ENCODE results near the gene MRPS12. TPM values are rescaled to one million over a fixed set of nuclear protein-coding genes. Genes with fewer than 3 reads are reported as not detected.

The MRPS12 gene
- total RNA-seq, 2 experiments from 2014 or later = 36.7 to 47.5 TPM

DNA sequence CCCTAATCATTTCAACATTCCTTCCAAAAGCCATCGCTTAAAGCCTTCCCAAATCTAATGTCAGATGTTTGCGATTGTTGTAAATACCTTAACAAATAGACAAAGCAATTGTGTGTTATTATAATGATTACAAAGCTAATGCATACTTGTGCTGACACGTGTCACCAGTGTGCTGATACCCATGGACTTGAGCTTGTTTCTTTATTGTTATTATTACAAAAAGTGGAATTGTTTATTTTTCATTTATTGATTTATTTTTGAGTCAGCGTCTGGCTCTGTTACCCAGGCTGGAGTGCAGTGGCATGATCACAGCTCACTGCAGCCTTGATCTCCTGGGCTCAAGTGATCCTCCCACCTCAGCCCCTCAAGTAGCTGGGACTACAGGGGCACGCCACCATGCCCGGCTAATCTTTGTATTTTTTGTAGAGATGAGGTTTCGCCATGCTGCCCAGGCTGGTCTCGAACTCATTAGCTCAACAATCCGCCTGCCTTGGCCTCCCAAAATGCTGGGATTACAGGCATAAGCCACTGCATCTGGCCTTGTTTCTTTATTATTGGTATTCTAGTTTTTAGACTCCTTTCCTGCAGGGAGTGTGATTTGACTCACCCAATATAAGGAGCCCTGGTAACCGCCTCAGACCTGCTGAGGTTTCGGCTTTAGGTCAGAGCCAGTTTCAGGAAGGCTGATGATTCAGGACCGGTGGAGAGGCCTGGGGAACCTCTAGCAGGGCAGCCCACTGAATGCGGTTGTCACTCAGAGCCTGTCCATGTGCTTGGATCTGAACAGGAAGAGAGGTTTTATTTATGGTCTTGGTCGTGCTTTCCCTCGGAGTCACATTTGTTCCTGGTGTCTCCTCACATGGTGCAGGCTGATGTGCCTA is 46.9 kb downstream of the MRPS12 start:
- peaks cover 32% of the 10 kb centered on the region for H3K27me3 Mint-ChIP-seq
- no peaks in the 10 kb centered on the region for H3K36me3 Mint-ChIP-seq
- H3K27ac Mint-ChIP-seq = no peak overlapping the region
- peaks cover 6% of the 10 kb centered on the region for H3K4me1 Mint-ChIP-seq
- no peak for DNase-seq
- POLR2A ChIA-PET = no interaction called here
- no peak for ATAC-seq (ENCODE audit: low read depth)
- H3K4me3 Mint-ChIP-seq = no peak overlapping the region
- H3K9me3 Mint-ChIP-seq = peaks cover 5% of the 10 kb centered on the region

DNA sequence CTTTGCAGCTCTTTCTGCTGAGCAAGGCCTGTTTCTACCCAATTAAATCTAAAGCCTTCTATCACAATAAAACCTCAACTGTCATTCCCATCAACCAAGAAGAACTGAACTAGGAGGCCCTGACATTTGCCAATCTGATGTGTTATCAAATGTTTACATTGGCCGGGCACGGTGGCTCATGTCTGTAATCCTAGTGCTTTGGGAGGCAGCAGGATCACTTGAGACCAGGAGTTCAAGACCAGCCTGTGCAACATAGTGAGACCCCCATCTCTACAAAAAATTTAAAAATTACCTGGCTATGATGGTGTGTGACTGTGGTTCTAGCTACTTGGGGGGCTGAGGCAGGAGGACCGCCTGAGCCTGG is 47.6 kb downstream of the MRPS12 start:
- H3K27me3 Mint-ChIP-seq = peaks cover 32% of the 10 kb centered on the region
- H3K9me3 Mint-ChIP-seq = peaks cover 5% of the 10 kb centered on the region
- no peak for DNase-seq
- POLR2A ChIA-PET = no interaction called here
- H3K27ac Mint-ChIP-seq = no peak overlapping the region
- no peak overlapping the region for H3K4me3 Mint-ChIP-seq
- no peaks in the 10 kb centered on the region for H3K36me3 Mint-ChIP-seq
- ATAC-seq (ENCODE audit: low read depth) = no peak
- peaks cover 6% of the 10 kb centered on the region for H3K4me1 Mint-ChIP-seq

DNA sequence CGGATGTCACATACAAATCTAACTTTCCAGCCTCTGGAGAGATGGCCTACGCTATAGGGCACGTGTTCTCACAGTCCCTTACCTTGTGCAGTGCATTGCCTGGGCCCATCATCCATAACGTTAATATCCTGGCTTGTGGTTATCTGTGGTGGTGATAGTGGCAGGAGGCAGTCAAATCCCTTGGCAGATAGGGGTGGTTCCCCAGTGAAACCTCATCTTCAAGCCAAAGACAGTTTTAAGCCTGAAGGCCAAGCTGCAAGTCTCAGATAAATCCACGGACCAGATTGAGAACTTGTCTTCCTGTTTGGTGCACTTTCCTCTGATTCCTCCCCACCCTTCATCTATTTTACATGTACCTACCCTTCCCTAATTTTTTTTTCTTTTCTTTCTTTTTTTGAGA is 49.1 kb downstream of the MRPS12 start:
- no peak for ATAC-seq (ENCODE audit: low read depth)
- H3K4me1 Mint-ChIP-seq = peaks cover 6% of the 10 kb centered on the region
- H3K36me3 Mint-ChIP-seq = no peaks in the 10 kb centered on the region
- H3K4me3 Mint-ChIP-seq = no peak overlapping the region
- DNase-seq = no peak
- H3K27ac Mint-ChIP-seq = no peak overlapping the region
- peaks cover 25% of the 10 kb centered on the region for H3K27me3 Mint-ChIP-seq
- peaks cover 5% of the 10 kb centered on the region for H3K9me3 Mint-ChIP-seq
- POLR2A ChIA-PET = no interaction called here

DNA sequence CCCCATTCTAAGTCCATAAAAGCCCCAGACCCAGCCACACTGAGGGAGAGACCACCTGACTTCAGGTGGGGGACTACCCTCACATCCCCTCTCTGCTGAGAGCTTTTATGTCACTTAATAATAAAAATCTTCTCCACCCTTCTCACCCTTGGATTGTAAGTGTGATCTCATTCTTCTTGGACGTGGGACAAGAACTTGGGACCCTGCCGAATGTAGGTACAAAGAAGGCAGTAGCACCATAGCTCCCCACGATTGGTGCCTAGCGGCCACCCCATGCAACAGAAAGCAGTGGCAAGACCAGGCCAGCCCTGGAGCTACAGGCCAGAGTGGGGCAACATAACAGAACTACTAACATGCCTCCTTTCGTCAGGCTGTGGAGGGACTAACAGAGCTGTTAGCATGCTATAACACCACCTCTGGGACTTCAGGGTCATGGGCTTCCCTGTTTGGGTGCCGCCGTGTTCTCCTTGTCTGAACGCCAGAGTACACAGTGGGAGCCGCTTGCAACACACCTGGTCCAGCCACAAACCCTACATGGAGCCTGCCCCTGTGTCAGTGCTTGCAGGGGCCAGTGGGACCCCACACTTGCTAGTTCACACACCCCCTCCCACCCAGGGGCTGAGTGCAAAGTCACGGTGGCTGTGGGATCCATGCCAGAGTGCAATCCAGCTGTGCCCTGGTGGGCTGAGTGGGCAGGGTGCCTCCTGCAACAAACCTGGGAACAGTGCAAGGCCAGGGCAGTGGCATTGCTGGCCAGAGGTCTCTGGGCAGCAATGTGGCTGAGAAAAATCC is 50.0 kb downstream of the MRPS12 start:
- no peak for ATAC-seq (ENCODE audit: low read depth)
- DNase-seq = no peak
- Mint-ChIP-seq H3K9me3 (peaks cover 5% of the 10 kb centered on the region), H3K27me3 (peaks cover 20% of the 10 kb centered on the region), H3K36me3 (no peaks in the 10 kb centered on the region), H3K27ac (no peak overlapping the region), H3K4me1 (peaks cover 6% of the 10 kb centered on the region), H3K4me3 (no peak overlapping the region)
- POLR2A ChIA-PET = no interaction called here

Other genes with a start within 250 kb of the MRPS12 start
- 10 to 100 TPM; 22.7 to 26.4 TPM for gene CAPN12, start 186.5 kb upstream of the MRPS12 start, total RNA-seq
- not detected for gene LGALS7, start 157.4 kb upstream of the MRPS12 start, total RNA-seq
- gene LGALS7B, start 141.7 kb upstream of the MRPS12 start, total RNA-seq = not detected
- 1 to 10 TPM; 3.8 to 4.0 TPM for gene LGALS4, start 118.0 kb upstream of the MRPS12 start, total RNA-seq
- 100 to 1,000 TPM; 184 TPM for gene ECH1, start 99.2 kb upstream of the MRPS12 start, total RNA-seq
- 100 to 1,000 TPM; 441 to 455 TPM for gene HNRNPL, start 81.0 kb upstream of the MRPS12 start, total RNA-seq
- gene RINL, start 52.7 kb upstream of the MRPS12 start, total RNA-seq = 10 to 100 TPM; 71.3 to 74.2 TPM
- 10 to 100 TPM; 46.6 to 49.1 TPM for gene SIRT2, start 31.3 kb upstream of the MRPS12 start, total RNA-seq
- 10 to 100 TPM; 30.0 to 31.1 TPM for gene NFKBIB, start 31.0 kb upstream of the MRPS12 start, total RNA-seq
- 1 to 10 TPM in 1 of 2 experiments, under 1 TPM in 1; 0.88 to 1.3 TPM for gene CCER2, start 18.8 kb upstream of the MRPS12 start, total RNA-seq
- gene SARS2, start 181 bp upstream of the MRPS12 start, total RNA-seq = 10 to 100 TPM; 35.6 to 40.7 TPM
- gene FBXO17, start 44.8 kb downstream of the MRPS12 start, total RNA-seq = not detected
- gene FBXO27, start 101.6 kb downstream of the MRPS12 start, total RNA-seq = not detected
- not detected for gene ACP7, start 153.4 kb downstream of the MRPS12 start, total RNA-seq
- gene PAK4, start 194.8 kb downstream of the MRPS12 start, total RNA-seq = 10 to 100 TPM; 16.1 to 17.1 TPM